Measurements from ENCODE around the gene WHAMM.

WHAMM gene

DNA sequence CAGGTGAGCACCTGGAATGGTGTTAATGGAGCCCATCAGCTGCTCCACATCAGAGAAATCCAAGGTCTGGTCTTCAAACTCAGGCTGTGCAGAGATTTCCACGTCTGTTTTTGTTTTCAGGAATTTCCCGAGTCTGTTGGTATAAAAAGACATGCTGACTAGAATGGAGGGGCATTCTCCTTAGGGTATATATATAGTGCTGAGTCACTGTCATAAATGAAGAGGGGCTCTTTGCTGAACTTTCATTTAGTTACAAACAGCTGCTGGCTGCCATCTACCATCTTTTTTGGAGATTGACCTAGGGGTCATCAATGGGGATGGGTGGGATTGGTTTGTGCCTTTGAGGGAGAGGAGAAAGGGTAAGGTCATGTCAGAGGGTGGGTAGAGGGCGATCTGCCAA lies 30.7 kb upstream of the WHAMM start:
- TF ChIP-seq, protein P1, sequence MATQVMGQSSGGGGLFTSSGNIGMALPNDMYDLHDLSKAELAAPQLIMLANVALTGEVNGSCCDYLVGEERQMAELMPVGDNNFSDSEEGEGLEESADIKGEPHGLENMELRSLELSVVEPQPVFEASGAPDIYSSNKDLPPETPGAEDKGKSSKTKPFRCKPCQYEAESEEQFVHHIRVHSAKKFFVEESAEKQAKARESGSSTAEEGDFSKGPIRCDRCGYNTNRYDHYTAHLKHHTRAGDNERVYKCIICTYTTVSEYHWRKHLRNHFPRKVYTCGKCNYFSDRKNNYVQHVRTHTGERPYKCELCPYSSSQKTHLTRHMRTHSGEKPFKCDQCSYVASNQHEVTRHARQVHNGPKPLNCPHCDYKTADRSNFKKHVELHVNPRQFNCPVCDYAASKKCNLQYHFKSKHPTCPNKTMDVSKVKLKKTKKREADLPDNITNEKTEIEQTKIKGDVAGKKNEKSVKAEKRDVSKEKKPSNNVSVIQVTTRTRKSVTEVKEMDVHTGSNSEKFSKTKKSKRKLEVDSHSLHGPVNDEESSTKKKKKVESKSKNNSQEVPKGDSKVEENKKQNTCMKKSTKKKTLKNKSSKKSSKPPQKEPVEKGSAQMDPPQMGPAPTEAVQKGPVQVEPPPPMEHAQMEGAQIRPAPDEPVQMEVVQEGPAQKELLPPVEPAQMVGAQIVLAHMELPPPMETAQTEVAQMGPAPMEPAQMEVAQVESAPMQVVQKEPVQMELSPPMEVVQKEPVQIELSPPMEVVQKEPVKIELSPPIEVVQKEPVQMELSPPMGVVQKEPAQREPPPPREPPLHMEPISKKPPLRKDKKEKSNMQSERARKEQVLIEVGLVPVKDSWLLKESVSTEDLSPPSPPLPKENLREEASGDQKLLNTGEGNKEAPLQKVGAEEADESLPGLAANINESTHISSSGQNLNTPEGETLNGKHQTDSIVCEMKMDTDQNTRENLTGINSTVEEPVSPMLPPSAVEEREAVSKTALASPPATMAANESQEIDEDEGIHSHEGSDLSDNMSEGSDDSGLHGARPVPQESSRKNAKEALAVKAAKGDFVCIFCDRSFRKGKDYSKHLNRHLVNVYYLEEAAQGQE (IDR thresholded peaks at IDR 0.05; ENCODE audit: insufficient read depth in 1 of 2, low read depth in 2 of 2, low read length in 2 of 2), result no peak
- no peak for TF ChIP-seq FOXP2 (optimal IDR thresholded peaks at IDR 0.05; ENCODE audit: borderline replicate concordance, extremely low read depth, extremely low read length, insufficient read depth)
- no peak for TF ChIP-seq TAF1 (IDR thresholded peaks at IDR 0.05; ENCODE audit: borderline replicate concordance, insufficient read depth, low read length)
- TF ChIP-seq POLR2AphosphoS5 (IDR thresholded peaks at IDR 0.05; ENCODE audit: low read depth, low read length), result no peak
- TF ChIP-seq SIN3A (IDR thresholded peaks at IDR 0.05; ENCODE audit: borderline replicate concordance, insufficient read depth, low read length), result no peak

DNA sequence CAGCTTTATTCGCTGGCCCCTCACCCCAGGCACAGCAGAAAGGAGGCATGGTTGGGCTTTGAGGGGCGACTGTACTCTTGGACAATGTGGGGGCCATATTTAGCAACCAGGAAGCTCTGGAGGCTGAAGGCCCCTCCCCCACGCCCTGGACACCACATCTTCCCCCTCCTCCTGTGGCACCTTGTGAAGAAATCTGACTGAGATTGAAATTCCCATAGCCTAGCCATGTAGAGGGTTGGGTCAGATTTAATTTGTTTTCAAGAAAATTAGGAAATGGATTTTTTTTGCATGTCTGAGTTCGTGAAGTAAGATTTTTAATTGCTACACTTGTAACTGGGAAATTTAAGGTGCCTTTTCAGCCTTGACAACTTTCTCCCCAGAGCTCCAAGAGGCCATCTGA lies 28.1 kb upstream of the WHAMM start:
- no peak for TF ChIP-seq TAF1 (IDR thresholded peaks at IDR 0.05; ENCODE audit: borderline replicate concordance, insufficient read depth, low read length)
- TF ChIP-seq SIN3A (IDR thresholded peaks at IDR 0.05; ENCODE audit: borderline replicate concordance, insufficient read depth, low read length), result no peak

DNA sequence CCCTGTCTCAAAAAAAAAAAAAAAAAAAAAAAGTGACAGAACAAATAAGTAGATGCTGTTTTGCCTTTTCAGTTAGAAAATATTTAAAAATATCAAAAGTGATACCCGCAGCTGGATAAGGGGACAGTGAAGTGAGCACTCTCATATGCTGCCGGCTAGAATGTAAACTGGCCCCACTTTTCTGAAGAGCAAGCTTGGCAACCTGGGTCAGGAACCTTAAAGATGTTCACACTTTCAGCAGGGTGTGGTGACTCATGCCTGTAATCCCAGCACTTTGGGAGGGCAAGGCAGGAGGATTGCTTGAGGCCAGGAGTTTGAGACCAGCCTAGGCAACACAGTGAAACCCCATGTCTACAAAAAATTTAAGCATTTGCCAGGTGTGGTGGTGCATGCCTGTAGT lies 20.9 kb upstream of the WHAMM start:
- no peak for TF ChIP-seq POLR2AphosphoS5 (IDR thresholded peaks at IDR 0.05; ENCODE audit: low read depth, low read length)
- no peak for TF ChIP-seq FOXP2 (optimal IDR thresholded peaks at IDR 0.05; ENCODE audit: borderline replicate concordance, extremely low read depth, extremely low read length, insufficient read depth)
- TF ChIP-seq, protein P1 (IDR thresholded peaks at IDR 0.05; ENCODE audit: insufficient read depth in 1 of 2, low read depth in 2 of 2, low read length in 2 of 2), result no peak

DNA sequence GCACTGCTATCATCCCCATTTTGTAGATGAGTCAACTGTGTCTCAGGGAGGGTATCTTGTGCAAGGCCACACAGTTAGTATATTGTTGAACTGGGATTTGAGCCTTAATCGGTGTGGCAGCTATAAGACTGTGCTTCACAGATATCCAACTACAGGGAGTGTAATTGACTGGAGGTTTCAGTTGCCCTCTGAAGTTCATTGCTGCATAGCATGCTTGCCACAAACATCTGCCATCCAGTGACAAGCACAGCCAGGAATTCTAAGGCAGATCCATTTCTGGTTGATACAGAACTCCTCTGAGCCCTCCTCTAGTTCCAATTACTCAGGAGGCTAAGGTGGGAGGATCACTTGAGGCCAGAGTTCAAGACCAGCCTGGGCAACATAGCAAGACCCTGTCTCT lies 19.9 kb upstream of the WHAMM start:
- TF ChIP-seq FOXP2 (optimal IDR thresholded peaks at IDR 0.05; ENCODE audit: borderline replicate concordance, extremely low read depth, extremely low read length, insufficient read depth) (no peak), TAF1 (IDR thresholded peaks at IDR 0.05; ENCODE audit: borderline replicate concordance, insufficient read depth, low read length) (no peak), POLR2AphosphoS5 (IDR thresholded peaks at IDR 0.05; ENCODE audit: low read depth, low read length) (no peak), SIN3A (IDR thresholded peaks at IDR 0.05; ENCODE audit: borderline replicate concordance, insufficient read depth, low read length) (no peak)
- TF ChIP-seq, protein P1 (IDR thresholded peaks at IDR 0.05; ENCODE audit: insufficient read depth in 1 of 2, low read depth in 2 of 2, low read length in 2 of 2), result no peak

DNA sequence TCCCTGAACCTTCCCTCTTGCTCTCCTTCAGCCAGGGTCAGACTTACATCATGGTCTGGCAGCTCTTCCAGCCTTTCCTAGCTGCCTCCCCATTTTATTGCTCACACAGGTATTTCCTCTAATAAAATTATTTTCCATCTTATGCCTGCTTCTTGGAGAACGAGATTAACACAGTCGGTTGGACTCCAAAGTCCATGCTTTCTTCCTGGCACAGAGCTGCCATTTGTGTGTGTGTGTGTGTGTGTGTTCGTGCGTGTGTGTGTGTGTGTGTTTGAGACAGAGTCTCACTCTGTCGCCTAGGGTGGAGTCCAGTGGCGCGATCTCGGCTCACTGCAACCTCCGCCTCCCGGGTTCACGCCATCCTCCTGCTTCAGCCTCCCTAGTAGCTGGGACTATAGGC lies 19.1 kb upstream of the WHAMM start:
- TF ChIP-seq SIN3A (IDR thresholded peaks at IDR 0.05; ENCODE audit: borderline replicate concordance, insufficient read depth, low read length) (no peak), TAF1 (IDR thresholded peaks at IDR 0.05; ENCODE audit: borderline replicate concordance, insufficient read depth, low read length) (no peak), FOXP2 (optimal IDR thresholded peaks at IDR 0.05; ENCODE audit: borderline replicate concordance, extremely low read depth, extremely low read length, insufficient read depth) (no peak), POLR2AphosphoS5 (IDR thresholded peaks at IDR 0.05; ENCODE audit: low read depth, low read length) (no peak)
- TF ChIP-seq, protein P1 (IDR thresholded peaks at IDR 0.05; ENCODE audit: insufficient read depth in 1 of 2, low read depth in 2 of 2, low read length in 2 of 2), result no peak
